Dedifferentiated amniotic fluid mesenchymal stem cell (primary cell): ENCODE results near the gene ZFPM1.

Experiments
- DNase-seq: peaks from one replicate; pipeline ENCODE4 v3.0.0-alpha.2; 2016; ENCODE audit errors: extremely low spot score

The ZFPM1 gene

GRCh38 chr16:88526906-88527185 lies 73.8 kb downstream of the ZFPM1 start:
- no peak for DNase-seq

DNA sequence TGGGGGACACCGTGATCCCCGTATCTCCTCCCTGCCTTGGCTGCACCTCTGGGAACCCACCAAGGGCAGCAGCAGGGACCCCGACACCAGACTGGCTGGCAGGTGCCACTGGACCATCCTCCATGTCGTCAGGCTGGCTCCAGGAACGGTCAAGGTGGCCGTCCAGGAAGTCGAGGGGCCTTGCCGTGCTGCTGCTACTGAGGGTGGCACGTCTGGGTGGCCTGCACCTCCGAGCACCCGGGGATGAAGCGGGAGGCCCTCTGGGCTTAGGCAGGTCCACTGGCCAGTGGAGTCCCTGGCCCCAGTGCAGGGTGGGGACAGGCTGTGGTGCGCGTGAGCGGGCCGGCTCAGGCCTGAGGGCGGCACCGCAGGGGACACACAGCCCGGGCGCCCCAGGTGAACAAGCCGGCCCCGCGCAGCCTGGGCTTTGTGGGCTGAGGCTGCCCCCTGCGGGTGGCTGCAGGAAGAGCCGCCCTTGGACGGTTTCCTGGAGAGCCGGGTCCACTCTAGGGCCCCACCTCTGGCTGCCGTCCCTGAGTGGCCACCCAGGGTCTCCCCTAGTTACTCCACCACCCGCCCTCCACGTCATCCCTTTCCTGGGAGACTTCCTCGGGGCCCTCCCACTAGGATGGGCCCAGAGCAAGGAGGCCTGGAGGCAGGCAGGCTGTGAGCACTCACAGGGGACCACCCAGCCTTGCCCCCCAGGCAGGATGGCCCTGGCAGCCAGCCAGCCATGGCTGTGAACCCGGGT lies 74.3 kb downstream of the ZFPM1 start:
- DNase-seq: peak; percentile 32

DNA sequence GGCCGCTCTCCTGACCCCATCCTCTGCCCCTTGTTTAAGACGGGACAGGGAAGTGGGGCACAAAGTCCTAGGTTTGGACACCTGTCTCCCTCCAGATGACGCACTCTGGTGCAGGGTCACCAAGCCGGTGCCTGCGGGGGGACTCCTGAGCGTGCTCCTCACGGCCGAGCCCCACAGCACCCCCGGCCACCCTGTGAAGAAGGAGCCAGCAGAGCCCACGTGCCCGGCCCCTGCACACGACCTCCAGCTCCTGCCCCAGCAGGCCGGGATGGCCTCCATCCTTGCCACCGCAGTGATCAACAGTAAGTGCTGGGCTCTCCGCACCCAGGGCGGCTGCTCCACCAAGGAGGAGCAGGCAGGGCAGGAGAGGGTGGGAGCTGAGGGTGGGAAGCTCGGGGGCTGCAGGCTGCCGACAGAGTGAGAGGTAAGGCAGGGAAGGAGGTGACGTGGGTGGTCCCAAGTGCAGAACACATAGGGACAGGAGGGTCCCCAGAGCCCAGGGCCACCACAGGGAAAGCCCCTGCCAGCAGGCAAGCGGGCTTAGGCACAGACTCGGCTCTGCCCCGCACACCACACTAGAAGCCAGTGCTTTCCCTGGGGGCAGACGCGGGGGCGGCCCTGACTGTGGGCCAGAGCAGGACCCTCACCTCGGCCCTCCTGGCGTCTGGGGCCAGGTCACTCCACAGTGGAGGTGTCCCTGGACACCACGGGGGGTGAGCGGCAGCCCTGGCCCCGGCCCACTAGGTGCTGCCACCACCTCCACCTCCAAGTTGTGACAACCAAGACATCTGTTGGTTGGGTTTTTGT lies 75.1 kb downstream of the ZFPM1 start:
- DNase-seq: no peak

DNA sequence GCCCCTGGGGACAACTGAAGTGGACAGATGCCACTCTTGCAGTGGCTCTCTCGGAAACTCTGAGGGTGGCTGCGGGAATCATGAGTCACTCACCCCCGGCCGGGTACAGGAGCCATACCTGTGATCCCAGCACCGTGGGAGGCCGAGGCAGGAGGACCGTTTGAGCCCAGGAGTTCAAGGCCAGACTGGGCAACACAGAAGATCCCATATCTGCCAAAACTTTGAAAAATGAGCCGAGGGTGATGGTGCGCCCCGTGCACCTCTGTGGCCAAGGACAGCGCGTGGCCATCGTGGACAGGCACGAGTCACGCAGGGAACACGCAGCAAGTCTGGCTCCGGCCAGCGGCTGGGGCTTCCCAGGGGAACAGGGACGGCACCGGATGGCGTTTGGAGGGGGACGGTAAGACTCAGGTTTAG lies 75.8 kb downstream of the ZFPM1 start:
- no peak for DNase-seq

- DNase-seq: no peak
Measured at GRCh38 chr16:88529596-88529995, 76.5 kb downstream of the ZFPM1 start.

DNA sequence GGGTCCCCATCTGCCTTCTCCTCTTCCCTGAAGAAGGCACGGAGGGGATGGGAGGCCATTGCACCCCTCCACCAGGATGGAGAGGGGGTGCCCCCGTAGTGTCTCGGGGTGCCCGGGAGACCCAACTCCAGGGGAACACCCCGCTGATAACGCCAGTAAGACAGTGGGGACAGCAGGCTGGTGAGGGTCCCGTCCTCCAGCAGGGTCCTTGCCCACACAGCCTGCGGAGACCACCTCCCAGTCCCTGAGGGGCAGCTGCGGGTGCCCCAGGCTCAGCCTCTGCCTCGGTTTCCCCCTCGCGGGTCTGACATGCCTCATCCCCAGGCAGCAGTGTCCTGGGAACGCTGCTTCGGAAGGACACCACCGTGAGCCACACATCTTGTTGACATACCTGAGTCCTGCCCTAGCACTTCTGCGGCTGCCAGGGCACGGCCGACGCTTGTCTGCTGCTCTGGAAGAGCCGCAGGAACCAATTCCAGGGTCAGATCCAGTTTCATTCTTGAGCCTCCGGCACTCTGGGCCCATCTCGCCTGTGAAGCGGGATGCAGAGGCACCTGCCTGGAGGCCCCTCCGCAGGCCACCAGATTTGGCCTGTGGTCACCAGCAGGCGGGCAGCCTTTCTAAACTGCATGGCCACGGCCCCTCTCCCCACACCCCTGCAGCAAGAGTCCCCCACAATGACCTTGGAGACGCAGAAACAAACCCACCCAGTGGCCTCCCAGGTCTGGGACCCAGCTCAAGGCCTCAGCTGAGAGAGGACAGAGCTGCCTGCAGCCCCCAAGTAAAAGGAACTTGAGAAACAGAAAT lies 77.2 kb downstream of the ZFPM1 start:
- no peak for DNase-seq

DNA sequence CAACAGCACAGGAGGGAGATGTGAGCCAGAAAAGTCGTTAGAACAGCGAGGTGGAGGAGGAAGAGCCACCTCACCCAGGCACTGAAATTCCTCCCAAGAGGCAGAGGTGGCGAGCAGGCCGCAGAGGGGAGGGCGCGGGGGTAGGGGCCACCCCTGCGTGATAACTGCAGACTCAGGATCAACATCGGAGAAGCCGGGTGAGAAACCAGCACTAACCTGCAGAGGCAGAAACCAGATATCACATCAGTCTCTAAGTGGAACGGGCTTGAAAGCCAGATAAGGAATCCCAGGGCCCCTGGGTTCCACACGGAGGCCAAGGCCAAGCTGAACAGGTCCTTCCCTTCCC lies 77.8 kb downstream of the ZFPM1 start:
- no peak for DNase-seq

- DNase-seq: no peak
Measured at GRCh38 chr16:88531346-88531745, 78.3 kb downstream of the ZFPM1 start.

- DNase-seq: no peak
Measured at GRCh38 chr16:88531931-88532433, 78.9 kb downstream of the ZFPM1 start.

DNA sequence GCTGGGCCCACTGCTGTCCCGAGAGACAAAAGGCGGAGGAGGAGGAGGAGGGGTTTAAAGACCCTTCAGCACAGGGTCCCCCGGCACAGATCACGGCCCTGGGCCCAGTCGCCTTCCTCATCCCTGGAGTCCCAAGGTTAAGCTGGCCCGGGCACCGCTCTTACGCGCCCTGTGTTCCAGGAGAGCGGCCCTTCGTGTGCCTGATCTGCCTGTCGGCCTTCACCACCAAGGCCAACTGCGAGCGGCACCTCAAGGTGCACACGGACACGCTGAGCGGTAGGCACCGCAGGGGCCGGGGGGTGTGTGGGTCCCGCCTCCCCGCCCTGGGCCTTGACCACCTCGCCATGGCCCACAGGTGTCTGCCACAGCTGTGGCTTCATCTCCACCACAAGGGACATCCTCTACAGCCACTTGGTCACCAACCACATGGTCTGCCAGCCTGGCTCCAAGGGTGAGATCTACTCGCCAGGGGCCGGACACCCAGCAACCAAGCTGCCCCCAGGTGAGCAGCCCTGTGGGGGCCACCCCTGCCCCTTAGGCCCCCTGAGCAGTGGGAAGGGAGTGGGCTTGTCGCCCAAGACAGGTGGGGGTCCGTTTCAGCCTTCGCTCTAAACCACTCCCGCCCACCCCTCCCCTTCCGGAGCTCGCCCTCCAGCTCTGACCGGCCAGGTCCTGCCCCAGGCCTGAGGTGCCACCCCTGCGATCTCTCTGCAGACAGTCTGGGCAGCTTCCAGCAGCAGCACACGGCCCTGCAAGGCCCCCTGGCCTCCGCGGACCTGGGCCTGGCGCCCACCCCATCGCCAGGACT lies 79.6 kb downstream of the ZFPM1 start:
- DNase-seq: no peak

GRCh38 chr16:88533381-88533917 lies 80.4 kb downstream of the ZFPM1 start:
- peak; percentile 33 for DNase-seq

DNA sequence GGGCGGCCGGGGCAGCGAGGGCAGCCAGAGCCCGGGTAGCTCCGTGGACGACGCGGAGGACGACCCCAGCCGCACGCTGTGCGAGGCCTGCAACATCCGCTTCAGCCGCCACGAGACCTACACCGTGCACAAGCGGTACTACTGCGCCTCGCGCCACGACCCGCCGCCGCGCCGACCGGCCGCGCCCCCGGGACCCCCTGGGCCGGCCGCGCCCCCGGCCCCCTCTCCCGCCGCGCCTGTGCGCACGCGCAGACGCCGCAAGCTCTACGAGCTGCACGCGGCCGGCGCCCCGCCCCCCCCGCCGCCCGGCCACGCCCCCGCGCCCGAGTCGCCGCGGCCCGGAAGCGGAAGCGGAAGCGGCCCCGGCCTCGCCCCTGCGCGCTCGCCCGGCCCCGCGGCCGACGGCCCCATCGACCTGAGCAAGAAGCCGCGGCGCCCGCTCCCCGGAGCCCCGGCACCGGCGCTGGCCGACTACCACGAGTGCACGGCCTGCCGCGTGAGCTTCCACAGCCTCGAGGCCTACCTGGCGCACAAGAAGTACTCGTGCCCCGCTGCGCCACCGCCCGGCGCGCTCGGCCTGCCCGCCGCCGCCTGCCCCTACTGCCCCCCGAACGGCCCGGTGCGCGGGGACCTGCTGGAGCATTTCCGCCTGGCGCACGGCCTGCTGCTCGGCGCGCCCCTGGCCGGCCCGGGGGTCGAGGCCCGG lies 81.0 kb downstream of the ZFPM1 start:
- peak; percentile 44 for DNase-seq

- DNase-seq: peak; percentile 21
Measured at GRCh38 chr16:88534638-88535190, 81.6 kb downstream of the ZFPM1 start.

DNA sequence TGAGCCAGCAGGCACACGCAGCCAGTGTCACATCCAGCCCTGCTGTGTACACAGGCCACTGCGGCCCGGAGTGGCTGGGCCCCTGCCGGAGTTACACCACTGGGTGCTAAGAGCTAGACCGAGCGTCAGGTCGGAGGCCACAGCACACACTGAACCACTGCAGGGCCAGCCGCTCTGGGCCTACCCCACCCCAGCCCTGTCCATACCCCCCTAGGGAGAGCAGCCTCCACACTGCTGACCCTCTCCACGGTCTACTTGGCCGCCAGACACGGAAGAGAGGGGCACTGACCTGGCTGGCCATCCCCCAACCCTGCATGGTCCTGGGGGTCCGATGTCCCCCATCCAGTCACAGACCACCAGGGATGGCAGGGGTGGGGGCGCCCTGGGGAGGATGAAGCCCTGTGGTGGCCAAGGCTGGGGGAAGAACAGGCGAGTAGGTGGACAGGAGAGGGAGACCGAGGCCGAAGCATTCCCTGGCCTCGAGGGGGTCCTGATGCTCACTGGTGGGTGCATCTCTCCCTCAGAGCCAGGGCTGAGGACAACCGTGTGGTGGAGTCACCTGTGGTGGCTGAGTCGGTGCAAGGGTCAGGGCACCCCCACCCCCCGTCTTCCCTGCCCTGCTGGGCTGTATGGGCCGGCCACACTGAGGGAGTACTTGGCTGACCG lies 82.2 kb downstream of the ZFPM1 start:
- no peak for DNase-seq

- DNase-seq: no peak
Measured at GRCh38 chr16:88535857-88536222, 82.8 kb downstream of the ZFPM1 start.

- no peak for DNase-seq
Measured at GRCh38 chr16:88536510-88536909, 83.4 kb downstream of the ZFPM1 start.

DNA sequence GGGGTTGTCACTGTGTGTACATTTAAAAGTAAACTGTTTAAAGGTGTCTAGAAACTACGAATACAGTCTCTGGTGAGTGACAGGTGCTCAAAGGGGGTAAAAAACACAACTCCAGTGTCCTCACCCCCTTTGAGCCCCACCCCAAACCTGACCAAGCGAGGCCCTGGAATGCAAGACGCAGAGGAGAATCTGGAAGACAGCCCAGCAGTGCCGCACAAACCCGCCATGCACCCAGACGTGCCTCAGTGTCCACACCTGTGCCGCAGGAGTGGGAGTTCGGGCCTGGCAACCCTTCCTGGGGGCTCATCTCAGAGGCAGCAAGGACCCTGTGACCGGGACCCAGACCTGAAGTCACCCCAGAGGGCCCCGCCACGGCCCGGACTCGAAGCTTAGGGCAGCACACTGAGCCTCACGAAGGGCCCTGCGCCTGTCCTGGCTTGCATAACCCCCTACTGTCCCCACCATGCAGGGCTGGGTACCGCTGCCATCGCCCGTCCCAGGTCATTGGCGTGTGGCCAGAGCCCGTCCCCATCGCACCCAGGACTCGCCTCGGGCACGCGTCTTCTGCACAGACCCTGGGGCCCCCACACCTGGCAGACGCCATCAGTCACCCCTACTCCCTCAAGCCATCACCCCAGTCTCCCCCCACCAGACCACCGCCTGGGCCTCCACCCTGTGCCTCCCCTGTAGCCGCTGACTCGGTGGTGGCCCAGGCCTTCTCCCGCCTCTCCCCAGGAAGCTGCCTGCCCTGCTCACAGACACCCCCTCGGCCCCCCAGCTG lies 84.1 kb downstream of the ZFPM1 start:
- no peak for DNase-seq

DNA sequence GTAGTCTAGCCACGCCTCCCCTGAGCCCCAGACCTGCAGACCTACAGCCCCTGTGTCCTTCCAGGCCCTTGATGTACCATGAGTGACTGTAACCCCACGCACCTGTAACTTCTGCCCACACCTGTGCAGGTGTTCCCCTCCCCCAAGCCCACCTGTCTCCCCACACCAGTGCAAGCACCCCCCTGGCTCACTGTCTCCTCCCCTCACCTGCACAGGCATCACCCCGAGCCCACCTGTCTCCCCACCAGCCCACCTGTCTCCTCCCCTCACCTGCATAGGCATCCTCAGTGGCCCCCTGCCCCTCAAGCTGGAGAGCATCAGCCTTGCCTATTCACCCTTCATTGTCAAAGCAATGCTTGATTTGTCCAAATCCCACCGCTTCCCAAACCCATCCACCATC lies 84.8 kb downstream of the ZFPM1 start:
- DNase-seq: no peak

- no peak for DNase-seq
Measured at GRCh38 chr16:88538366-88539060, 85.4 kb downstream of the ZFPM1 start.
